Stimulated activated CD4-positive, alpha-beta T cell treated with anti-CD3 and anti-CD28 coated beads, Interleukin-4, amount 100 ng/mL, for 24 hours (primary cell): Measurements from ENCODE around the gene FUT9.

ENCODE experiments used
- DNase-seq: peaks from one replicate; pipeline ENCODE4 v3.0.0-alpha.2; 2020

Gene FUT9

GRCh38 chr6:96015518-96016333 is at the start of gene FUT9:
TSS of gene FUT9 (plus strand) at chr6:96015974. CDS start at chr6:96203156, 187,182 bp downstream.
- no peak for DNase-seq

DNA sequence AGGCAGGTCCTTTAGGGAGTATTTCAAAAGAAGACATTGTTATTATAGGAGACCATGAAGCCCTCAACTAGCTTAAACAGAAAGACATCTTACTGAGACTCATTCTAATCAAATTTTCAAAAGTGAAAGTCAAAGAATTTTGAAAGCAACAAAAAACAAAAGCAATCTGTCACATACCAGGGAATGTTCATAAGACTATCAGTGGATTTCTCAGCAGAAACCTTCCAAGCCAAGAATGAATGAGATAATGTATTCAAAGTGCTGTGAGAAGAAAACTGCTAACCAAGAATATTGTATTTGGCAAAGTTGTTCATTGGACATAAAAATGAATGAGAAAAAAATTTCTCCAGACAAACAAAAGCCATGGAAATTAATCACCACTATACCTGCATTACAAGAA is 48.2 kb upstream of the FUT9 start:
- no peak for DNase-seq

DNA sequence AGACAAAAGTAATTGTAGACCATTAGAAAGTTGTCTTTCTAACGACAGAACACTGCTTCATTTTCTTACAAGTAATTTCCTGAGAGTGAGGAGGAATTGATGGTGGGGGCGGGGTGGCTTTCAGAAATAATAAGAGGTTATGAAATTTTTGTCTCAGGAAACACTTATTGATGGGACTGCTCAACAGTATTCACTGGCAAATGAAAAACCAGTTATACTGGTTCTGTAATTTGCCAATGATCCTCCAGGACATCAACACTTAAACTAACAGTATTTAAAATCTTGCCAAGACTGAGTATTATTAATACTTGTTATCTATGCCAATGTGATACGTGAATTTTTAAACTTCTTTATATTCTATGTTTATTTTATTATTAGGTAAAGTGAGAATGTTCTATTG is 41.8 kb upstream of the FUT9 start:
- no peak for DNase-seq

- DNase-seq = no peak
Observed at GRCh38 chr6:95978230-95978629, 37.5 kb upstream of the FUT9 start.

DNA sequence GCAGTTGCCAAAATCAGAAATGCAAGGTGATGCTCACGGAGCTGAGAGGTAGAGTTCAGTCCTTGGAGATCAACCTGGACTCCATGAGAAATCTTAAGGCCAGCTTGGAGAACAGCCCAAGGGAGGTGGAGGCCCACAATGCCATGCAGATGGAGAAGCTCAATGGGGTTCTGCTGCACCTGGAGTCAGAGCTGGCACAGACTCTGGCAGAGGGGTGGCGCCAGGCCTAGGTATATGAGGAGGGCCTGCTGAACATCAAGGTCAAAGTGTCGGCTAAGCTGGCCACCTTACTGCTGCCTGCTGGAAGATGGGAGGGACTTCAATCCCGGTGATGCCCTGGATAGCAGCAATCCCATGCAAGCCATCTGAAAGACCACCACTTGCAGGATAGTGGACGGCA is 23.9 kb upstream of the FUT9 start:
- no peak for DNase-seq

DNA sequence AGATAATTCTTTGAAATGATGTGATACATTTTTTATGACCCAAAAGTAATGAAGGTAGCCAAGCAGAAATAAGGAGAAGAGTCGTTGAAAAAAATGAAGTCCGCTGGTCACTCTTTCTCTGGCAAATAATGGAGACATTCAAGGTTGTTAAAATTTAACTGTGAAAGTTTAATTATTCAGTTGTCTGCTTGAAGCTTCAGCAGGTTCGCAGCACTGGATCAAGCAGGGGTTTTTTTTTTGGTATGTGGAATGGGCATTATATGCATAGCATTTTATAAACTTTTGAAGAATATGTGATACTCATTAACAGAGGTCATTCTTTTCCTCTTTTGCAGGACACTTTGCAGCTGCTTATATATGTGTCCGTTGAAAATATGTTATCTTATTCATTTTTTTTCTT is 21.6 kb upstream of the FUT9 start:
- DNase-seq = no peak

DNA sequence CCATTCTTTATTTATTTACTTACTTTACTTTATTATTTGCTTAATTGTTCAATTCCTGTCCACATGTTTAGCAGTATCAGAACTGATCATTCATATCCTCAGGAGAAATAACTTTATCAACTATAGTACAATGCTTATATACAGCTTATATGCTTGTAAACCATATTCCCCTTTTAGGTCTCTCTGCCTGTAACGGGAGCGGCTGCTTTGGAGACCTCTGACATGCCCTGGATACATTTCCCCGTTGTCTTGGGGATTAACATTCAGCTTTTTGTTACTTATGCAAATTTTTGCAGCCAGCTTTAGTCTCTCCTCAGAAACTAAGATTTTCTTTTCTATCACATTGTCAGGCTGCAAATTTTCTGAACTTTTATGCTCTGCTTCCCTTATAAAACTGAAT is 17.6 kb upstream of the FUT9 start:
- no peak for DNase-seq

GRCh38 chr6:96001891-96002575 is 13.7 kb upstream of the FUT9 start:
- DNase-seq = no peak

- no peak for DNase-seq
Observed at GRCh38 chr6:96002576-96002910, 13.2 kb upstream of the FUT9 start.

DNA sequence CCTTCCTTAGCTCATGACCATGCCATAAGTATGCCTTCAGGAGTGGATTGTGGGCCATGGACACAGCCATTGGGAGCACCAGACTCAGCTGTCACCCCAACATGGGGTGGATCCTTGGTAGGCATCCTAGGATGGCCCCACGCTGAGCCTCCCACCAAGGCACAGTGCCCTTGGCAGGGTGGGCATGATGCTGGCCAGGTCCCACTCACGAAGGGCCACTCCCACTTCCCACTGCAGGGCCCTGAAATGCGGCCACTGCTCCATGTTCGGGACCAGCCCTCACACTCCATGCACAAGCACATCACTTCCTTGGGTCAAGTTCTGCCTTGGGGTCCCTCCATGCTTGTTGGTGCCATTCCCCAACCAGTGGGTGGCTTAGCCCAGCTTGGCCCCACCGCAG is 12.9 kb upstream of the FUT9 start:
- no peak for DNase-seq

- DNase-seq = no peak
Observed at GRCh38 chr6:96007663-96008062, 8.1 kb upstream of the FUT9 start.

DNA sequence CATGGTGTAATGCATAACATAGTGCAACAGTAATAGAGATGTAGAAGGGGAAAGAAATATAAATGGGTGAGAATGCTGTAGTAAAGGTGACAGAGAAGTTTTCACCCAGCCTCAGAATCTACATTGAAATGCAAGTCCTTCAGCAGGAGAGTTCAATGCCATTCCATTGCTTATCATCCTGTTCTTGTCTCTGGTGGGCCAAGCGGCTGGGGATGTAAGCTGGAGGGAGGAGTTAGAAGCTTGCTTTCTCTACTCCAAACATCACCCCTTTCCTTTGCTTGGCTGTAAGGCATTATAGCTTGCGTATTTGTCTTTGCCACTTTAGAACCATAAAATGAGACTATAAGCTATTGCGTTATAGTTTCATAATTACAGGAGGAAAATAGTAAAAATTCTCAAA is 2.2 kb upstream of the FUT9 start:
- DNase-seq = no peak

DNA sequence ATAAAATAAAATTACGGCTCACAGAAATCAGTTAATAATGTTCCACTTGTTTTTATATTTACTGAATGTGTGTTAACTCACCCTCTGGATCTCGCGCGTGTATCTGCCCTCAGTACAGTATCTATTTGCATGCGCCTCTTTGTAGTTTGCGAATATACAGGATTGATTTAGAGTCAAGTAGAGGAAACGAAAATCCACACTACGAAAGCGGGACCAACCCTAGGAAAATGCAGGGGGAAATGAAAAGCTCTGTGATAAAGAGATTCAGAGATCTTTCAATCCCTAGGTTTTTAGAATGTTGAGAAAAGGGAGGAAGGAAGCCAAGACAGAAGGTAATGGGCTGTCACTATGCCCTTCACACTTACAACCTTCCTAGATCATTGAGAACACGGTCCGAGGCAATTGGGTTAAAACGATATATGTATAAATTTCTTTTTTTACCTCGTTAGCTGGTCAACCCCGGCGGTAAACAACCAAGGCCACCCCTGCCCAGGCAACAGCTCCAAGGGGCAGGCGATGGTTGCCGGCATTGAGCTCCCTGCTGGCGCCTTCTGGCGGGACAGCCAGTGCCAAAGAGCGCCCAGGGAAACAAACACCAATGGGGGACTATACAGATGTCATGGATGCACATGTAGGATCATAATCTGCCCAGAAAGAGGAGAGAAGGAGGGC is 792 bp upstream of the FUT9 start:
- no peak for DNase-seq

- no peak for DNase-seq
Observed at GRCh38 chr6:96016334-96017069, 728 bp downstream of the FUT9 start.

DNA sequence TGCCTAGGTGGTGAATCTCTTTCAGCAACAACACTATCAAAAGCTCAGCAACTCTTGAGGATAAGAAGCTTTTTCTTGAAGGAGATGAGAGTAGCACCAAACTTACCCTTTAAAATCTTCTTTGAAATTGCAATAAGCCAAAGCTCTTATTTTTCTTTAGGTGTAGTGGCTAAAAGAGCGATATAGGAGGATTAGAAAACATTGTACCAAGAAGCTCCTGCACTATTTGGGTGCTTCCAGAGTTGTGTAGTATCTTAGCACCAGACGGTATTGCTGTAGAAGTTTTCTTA is 1.2 kb downstream of the FUT9 start:
- no peak for DNase-seq

DNA sequence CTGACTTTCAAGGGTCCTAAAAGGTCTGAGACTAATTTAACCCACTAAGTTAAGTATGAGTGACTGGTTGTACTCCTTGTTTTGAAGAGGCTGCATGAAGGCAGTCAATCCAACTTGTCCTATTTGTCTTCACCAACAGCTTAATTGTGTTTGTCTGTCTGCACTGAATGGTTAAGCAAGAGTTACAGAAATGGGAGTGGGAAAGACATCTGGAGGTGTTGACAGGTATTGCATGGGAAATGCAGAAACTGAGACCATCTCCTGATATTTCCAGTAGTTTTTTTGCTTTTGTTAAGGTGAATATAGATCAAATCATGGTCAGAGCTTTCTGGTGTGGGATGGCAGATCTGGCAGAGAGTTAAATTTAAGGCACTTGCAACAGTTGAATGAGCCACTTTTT is 6.5 kb downstream of the FUT9 start:
- no peak for DNase-seq

GRCh38 chr6:96032661-96033060 is 16.9 kb downstream of the FUT9 start:
- no peak for DNase-seq

DNA sequence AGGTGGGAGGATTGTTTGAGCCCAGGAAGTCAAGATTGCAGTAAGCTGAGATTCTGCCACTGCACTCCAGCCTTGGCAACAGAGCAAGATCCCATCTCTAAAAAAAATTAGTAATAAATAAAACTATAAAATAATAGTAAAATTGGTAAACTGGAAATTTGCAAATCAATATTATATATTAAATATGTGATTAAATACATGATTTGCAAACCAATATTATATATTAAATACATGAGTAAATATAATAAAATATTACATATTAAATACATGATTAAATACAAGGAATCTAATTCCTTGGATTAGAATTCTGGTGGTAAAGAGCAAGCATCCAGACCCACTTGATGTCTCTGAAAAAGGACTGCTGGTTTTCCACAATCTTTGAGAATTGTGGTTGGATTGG is 35.8 kb downstream of the FUT9 start:
- DNase-seq = no peak

DNA sequence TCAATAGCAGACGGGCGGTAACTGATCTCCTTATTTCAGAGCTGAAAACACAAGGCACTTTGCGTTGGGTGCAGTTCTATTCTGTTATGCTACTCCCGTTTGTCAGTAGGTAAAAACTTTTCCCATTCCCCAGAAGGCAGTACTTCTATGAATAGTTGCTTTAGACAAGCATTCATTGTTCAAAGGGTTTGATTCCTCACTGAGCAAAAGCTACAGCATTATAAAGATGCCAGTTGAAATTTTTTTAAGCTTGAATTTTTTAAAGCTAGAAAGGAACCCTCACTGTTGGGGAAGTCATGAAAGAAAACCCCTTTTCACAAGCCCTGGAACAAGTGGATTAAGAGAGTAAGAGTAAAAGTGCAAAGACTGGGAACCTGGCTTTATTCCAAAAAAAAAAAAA is 42.3 kb downstream of the FUT9 start:
- DNase-seq = no peak

GRCh38 chr6:96059586-96059985 is 43.8 kb downstream of the FUT9 start:
- no peak for DNase-seq

DNA sequence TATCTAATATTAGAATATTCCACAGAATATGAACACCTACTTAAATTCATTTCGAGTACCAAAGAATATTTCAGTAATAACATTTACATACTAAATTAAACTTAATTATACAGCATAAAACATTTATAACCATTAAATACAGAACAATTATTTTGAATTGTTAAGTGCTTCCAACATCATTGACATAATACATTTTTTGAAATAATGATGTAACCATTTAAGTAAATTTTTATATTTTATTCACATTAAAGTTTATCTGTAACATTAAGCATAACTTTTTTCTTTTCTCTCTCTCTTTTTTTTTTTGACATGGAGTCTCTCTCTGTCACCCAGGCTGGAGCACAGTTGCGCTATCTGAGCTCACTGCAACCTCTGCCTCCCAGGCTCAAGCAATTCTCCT is 44.5 kb downstream of the FUT9 start:
- no peak for DNase-seq

GRCh38 chr6:96065213-96065612 is 49.4 kb downstream of the FUT9 start:
- no peak for DNase-seq

- DNase-seq = no peak
Observed at GRCh38 chr6:96066376-96066775, 50.6 kb downstream of the FUT9 start.

- no peak for DNase-seq
Observed at GRCh38 chr6:96073555-96073954, 57.8 kb downstream of the FUT9 start.
